ENCODE data around the gene ZNF518B.

Gene ZNF518B, protein sequence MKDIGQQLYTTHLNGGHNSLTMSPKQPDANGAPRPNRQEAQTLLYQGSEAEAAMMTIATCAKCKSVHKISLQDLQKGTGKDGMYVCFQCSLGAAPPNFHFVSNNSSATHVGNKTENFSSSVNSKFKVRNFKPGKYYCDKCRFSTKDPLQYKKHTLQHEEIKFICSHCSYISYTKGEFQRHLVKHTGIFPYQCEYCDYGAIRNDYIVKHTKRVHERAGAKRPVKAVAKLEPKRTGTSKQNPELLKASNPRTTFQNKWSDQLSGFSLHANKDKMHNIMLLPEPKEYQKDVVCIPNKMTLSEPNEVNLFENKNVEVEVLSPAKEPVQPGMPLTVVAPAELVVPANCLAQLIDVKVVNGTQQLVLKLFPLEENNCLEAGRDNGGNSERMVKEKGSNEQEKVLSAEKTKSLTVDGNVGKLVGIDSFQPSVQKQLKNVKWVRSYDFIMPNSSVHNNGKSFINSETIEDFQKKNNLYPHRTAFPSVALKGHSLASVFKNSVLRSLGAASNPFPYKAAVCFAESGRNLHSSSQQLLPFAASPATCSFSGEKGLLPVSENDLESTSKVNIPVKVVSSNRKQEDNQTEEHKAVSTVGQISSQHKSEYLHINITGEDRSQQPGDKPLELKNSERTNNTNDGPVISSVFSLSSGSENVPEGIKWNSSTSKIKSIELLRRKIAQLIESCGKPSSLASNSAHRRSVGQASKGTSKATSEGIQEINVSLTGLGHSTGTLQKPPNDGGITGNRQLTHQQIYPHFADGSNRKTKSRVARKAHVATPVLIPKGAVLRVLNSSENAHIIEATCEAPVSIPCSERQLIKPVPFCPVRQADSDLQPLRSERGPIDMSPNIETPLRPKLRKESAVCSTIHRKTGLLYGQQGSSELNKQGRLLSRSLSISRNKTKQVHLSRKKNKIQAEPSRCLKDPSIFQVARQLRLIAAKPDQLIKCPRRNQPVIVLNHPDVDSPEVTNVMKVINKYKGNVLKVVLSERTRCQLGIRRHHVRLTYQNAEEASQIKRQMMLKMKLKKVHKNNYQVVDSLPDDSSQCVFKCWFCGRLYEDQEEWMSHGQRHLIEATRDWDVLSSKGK

DNA sequence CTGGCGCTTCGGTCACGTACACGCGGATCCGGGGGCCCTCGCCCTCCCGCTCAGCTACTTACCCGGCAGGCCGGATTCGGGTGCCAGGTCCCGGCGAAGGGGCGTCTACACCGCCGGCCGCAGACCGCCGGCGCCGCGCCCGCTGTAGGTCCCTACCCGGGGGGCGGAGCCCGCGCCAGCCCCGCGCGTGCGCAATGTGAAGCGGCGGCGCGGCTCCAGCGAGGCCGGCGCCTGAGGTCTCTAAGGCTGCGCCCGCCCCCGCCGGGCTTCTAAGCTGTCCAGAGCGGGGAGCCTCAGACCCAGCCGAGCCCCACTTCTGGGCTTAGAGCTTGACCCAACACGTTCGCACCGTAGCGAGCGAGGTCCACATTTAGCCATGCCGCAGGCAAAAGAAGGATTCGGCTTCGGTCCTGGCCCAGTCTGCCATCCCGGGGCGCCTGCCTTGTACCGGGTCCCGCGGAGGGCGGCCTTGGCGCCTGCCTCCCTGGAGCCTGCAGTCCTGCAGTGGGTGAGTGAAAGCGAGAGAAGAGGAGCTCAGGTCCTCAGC lies at the start of gene ZNF518B:
TSS of gene ZNF518B (minus strand) at position 172 of the 547 bp plus-strand sequence. CDS start 11,098 bp downstream, outside the sequence.
- FAIRE-seq (peak; percentile 83), DNase-seq (ENCODE audit: insufficient read length, low spot score) (peak; percentile 84)

DNA sequence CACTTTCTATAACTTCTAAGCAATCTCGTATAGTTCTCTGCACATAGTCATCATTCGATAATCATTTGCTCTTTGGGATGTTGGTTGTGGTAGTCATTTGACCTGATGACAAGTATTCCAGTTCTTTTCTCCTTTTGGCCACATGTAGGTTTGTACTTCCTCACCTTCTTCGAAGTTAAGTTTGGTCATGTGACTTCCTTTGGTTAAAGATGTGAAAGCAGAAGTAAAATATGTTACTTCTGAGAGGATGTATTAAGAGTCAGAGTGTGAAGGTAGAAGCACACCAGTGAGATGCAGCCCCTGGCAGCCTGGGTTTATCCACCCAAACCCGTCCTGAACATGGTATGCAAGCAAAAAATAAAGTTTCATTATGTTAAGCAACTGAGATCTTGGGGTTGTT lies 48.9 kb upstream of the ZNF518B start:
- DNase-seq (ENCODE audit: insufficient read length, low spot score) (no peak), FAIRE-seq (no peak)

DNA sequence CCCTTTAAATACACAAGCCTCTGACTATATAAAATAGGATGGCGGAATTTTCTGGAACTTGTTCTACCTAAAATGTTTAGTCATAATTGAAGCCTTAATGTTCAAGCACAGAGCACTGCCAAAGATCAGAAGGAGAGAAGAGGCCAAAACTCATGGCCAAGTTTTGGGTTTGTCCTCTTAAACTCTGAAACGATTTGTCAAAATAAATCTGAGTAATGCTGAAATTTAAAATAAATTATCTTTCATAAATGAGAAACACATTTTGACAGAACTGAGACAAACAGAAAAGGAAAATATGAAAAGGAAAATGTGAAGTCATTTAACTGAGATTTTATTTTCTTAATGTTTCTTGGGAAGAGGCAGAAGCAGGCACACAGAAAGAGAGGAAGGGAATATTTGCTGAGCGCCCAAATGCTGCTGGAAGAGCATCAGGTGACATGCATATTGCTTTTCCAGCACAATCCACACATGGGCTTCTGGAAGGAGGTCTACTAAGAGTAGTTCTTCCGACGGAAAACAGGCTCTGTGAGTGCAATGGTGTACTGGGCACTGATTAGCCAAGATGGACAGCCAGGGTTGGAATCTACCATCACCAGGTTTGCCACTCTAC lies 47.4 kb upstream of the ZNF518B start:
- no peak for FAIRE-seq

DNA sequence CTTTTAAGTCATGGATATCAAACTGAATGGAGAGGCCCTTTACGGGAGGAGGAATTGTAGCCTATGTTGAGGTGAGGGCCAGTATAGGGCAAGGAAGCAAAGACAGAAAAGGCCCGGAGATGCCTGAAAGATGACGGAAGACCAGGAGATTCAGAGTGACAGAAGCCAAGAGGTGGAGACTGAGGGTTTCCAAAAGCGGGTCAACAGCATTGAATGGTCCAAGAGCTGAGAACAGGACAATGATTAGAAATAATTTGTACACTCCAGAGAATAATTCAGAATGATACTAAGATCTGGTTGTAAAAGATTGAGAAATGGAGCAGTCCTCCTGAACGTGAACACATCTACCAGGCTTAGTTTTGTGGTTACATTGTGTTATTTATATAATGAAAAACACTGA lies 45.5 kb upstream of the ZNF518B start:
- FAIRE-seq: no peak
- no peak for DNase-seq (ENCODE audit: insufficient read length, low spot score)

More for the DNA sequence above, 47.4 kb upstream of the ZNF518B start:
- DNase-seq (ENCODE audit: insufficient read length, low spot score): no peak

DNA sequence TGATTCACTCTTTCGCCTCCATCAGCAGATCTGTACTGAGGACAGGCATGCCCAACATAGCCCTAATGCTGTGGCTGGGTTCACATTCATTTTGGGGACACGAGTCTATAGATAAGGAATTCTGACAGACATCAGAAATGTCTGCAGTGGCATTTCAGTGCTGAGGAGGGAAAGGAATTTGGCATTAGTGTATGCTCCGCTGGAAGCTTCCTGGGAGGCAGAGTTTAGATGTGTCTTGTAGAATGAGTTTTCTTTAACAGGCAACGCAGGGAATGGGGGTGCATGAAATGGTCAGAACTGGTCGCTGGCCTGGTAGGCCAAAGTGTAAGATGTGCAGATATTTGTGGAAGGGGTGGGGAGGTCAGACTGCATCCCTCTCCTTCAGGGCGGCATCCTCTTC lies 43.5 kb upstream of the ZNF518B start:
- DNase-seq (ENCODE audit: insufficient read length, low spot score): no peak
- FAIRE-seq: no peak

DNA sequence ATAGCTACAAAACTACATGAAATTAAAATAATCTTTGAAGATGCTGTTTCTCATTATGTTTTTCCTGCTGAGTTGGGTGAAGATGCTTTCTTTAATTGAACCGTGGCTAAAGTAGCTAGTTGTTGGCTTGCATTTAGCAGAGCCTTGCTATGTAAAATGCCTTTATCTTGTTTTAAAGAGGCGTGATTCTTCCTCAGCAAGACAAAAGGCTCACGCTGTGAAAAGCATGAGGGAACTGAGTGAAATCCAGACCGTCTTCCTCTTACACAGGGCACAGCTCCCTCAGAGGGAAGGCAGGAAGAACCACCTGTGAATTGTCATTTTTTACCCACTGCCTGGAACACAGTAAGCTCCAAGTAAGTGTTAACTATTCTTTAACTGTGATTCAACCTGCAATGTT lies 39.0 kb upstream of the ZNF518B start:
- FAIRE-seq: no peak
- DNase-seq (ENCODE audit: insufficient read length, low spot score): no peak

DNA sequence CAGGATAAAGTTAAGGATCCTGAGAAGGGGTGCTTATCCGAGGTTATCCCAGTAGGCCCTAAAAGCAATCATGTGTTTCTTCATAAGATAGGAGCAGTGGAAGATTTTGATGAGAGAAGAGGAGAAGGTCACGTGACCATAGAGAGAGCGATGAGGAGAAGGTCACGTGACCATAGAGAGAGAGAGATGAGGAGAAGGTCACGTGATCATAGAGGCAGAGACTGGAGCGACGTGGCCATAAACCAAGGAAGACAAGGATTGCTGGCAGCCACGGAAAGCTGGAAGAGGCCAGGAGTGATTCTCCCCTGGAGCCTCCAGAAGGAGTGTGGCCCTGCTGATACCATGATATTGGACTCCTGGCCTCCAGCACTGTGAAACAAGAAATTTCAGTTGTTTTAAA lies 38.4 kb upstream of the ZNF518B start:
- no peak for FAIRE-seq
- DNase-seq (ENCODE audit: insufficient read length, low spot score): no peak

DNA sequence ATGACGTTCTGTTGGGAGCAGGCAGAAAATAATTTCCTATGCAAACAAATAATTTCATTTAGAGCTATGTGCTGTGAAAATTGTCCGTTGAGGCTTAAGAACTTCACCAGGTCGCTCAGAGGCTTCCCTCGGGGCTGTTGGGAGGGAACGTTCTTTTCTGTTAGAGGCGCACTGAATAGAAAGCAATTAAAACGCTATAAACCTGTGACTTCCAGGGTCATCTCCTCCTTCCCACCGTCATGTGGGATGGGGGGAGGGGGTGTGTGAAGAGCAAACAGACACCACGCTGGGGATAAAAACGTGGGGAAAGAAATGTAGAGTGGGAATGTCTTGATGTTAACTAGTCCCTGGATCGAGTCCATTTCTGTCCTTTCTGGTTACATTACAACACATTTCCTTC lies 35.2 kb upstream of the ZNF518B start:
- FAIRE-seq (no peak), DNase-seq (ENCODE audit: insufficient read length, low spot score) (no peak)

DNA sequence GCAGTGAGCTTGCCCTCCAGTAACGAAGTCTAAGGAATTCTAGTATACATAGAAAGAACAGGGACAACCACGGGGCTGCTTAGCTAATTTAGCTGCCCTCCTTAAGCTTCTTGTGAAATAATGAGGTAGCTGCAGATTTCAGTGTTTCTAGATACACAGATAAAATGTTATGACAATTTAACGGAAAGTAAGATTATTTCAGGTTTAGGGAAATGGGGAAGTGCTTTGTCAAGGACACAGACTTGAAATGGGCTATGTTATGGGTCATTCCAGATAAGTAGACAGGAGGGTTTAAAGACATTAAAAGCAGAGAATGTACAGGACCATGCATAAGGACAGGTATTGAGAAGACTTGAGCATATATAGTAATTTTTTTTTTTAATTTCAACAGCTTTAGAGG lies 34.2 kb upstream of the ZNF518B start:
- FAIRE-seq: no peak
- no peak for DNase-seq (ENCODE audit: insufficient read length, low spot score)

DNA sequence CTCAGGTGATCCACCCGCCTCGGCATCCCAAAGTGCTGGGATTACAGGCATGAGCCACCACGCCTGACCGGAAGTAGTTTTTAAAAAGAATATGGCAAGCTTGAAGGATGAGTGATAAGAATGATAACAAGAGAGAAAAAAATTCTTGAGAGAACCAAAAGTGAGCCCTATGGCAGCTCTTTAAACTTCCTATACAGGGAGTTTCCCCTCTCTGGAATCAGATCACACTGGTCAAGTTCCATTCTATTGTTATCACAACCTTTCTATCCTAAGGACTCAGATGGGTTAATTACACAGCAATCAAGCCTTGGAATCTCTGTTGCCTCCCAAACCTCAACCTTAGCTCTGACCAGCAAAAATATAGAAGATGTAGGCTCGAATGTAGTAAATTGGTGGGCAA lies 33.8 kb upstream of the ZNF518B start:
- FAIRE-seq: no peak
- no peak for DNase-seq (ENCODE audit: insufficient read length, low spot score)

DNA sequence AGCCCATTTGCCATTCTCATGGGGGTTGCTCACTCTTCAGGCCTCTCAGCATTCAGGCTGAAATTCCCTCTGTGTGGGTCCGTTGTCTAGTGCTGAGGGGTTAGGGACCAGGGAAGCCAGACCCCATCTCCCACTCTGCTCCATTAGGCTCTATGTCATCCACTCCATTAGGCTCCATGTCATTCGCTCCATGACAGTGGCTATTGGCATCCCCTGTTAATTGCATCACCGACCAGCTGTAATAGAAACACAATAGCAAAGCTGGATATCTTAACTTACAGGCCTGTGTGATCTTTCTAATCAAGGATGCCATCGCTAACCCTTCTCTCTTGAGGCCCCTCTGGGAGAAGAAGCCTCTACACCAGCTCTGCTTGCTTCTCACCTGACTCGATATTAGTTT lies 25.7 kb upstream of the ZNF518B start:
- DNase-seq (ENCODE audit: insufficient read length, low spot score) (no peak), FAIRE-seq (no peak)

DNA sequence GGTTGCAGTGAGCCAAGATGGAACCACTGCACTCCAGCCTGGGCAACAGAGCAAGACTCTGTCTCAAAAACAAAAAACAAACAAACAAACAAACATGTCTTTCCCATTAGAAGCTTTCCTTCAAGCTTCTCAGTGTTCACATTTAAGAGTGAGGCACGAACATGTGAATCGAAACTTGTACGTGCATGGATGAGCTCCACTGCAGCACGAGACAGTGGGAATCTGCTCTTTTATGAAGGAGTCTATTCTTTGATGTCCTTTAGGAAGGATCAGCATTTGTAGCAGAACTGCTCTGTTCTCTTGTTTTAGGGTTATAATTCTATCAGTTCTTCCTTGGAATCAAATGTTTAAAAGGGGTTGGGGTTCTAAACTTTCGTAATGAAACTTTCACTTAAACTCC lies 23.4 kb upstream of the ZNF518B start:
- no peak for FAIRE-seq
- DNase-seq (ENCODE audit: insufficient read length, low spot score): no peak

DNA sequence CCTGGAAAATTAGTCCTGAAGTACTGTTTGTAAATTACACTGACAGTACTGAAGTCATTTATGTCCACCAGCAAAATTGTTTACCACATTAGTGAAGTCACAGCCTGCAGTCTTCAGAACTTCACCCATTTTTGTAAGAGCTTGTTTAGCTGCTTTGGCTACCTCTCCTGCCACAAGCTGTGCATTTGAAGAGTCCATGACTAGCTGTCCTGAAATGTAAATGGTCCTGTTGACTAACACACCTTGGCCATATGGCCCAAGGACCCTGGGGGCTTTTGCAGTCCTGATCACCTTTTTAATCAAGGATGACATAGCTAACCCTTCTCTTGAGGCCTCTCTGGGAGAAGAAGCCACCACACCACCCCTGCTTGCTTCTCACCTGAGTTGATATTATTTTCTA lies 21.4 kb upstream of the ZNF518B start:
- DNase-seq (ENCODE audit: insufficient read length, low spot score): no peak
- no peak for FAIRE-seq

DNA sequence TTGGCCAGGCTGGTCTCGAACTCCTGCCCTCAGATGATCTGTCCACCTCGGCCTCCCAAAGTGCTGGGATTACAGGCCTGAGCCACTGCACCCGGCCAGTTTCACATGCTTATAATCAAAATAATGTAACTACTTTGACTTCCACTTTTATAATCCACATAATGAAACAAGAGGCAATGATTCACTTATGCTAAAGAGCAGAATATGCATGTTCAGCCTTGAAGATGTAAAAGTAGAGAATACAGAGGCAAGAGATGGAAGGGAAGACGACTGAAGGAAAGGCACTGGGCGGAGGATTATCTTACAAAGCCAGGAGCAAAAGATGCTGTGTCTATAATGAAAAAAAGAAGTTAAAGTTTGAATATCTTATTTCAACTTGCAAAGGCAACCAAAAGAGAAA lies 13.3 kb upstream of the ZNF518B start:
- FAIRE-seq (no peak), DNase-seq (ENCODE audit: insufficient read length, low spot score) (no peak)

DNA sequence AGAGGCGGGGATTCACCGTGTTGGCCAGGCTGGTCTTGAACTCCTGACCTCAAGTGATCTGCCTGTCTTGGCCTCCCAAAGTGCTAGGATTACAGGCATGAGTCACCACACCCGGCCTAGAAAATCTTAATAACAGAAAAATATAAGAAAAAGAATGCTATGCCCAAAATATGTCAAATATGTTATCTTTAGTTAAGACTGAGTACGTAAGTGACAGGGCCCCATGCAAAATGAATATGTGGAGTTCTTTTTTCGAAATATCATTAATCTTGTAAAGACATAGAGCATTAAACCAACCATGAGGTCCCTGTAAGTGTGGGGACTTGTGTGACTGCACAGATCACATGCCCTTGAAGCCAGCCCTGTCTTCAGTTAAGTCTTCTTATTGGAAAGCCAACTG lies 8.9 kb upstream of the ZNF518B start:
- DNase-seq (ENCODE audit: insufficient read length, low spot score) (no peak), FAIRE-seq (no peak)

DNA sequence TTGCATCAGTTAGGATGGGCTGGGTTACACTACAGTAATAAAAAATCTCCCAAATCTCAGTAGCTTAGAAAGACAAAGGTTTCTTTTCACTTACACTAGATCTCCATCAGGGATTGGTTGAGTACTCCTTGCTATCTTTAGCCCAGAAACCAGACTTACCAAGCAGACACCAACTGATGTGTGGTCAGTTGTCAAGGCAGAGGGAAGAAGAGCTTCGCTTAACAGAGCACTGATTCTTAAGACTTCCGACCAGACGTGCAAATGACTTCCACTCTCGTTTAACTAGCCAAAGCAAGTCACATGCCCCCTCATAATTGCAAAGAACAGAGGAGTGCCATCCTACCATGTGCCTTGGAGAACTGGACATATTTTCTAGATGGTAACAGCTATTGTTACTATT lies 5.7 kb upstream of the ZNF518B start:
- no peak for FAIRE-seq

DNA sequence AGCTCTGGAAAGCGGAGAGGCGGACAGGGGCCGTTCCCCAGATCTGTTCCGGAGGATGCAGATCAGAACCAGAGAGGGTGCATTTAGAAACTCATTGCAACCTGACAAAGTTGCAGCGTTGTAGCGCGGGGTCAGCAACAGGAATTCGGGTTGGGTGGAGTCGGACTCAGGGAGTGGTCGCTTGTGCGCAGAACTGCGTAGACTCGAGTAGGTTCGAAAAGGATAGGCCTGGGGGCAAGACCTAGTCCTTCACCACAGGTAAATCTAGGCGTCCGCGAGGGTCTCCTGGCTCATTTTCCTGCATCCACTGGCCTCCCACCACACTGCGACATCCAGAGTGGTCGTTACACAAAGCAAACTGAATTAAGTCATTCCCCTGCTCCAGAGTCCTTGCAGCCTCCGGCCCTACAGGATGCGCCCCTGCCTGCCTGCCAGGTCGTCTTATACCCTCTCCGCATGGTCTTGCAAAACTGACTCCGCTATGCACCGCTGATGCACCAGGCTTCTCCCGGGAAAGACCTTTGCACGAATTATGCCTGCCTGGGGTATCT lies 4.7 kb upstream of the ZNF518B start:
- FAIRE-seq (no peak), DNase-seq (ENCODE audit: insufficient read length, low spot score) (no peak)

More for the DNA sequence above, 5.7 kb upstream of the ZNF518B start:
- DNase-seq (ENCODE audit: insufficient read length, low spot score): no peak

DNA sequence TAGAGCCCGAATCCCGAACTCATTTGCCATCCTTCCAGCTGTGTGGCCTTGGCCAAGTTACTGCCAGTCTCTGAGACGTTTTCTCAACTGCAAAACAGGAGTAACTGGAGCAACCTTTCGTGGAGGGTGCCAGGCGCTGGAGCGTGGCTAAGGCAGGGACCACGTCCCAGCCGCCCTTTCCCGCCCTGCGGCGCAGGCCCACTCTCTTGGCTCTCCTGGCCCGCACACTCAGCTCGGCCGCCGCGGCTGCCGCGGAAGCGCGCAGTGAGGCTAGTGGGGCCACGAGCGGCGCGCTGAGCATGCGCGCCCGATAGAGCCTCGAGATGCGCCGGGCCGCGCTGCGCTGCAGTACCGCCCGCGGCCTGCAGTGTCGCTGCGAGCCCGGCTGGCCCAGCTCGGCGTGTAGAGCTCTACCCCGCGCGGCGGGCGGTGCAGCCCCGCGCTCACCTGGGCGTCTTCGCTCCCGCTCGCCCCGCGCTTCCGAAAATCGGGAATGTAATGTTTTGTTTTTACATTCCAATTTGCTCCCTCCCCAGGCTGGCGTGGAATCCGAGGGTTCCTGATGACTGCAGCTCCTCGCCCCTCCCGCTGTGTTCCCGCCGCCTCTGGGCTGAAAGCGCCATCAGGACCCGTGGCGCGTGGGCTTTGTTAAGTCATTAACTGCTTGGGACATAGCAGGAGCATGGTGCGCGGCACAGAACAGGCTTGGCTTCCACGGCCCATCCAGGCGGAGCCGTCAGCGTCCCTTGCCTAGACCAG lies 4.0 kb upstream of the ZNF518B start:
- DNase-seq (ENCODE audit: insufficient read length, low spot score): peak; percentile 83
- FAIRE-seq: peak; percentile 84

DNA sequence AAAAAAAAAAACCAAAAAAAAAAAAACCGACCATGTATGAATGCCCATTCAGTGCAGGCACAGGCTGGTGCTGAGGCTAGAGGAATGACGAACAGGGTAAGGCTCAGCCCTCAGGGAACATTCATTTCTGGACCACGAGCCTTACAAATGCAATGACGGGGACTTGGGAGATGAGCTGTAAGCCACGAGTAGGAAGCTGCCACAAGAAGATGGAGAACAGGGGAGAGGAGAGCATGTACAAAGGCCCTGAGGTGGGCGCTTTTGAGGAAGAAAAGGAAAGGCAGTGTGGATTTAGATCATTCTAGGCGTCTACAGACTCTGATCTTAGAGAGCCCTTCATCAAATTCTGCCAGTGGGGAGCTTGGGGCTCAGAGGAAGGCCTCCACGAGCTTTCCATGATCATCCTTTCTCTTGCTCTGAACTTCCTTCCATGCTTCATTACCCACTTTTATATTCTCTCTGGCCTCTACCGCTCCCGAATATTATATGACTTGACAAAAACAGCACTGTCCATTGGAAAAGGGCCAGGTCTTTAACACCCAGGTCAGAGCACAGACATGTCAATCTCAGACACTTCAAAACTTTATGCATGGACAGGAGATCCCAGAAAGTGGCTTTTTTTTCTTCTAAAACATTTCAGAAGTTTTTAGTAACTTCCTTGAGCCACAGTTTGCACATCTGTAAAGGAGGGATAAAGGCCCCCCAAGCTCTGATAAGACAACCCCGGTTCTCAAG lies 3.3 kb upstream of the ZNF518B start:
- DNase-seq (ENCODE audit: insufficient read length, low spot score) (no peak), FAIRE-seq (no peak)

Measured in GM19239 (cell line).